SK-N-SH (cell line): Measurements from ENCODE around the gene MATN1. TPM values are rescaled to one million over a fixed set of nuclear protein-coding genes. Genes with fewer than 3 reads are reported as not detected.

ENCODE experiments used
- CTCF ChIA-PET: fragments of 300-600, 350-600 bp; formaldehyde crosslinking; extraction: SDS; loops from one replicate; lab custom pipeline; 2021; lab: Yijun Ruan, JAX
- POLR2A ChIA-PET: fragments of 350-600 bp; sonication (Branson Sonifier 250); formaldehyde crosslinking; extraction: SDS; loops from one replicate; lab custom pipeline; 2020; ENCODE audit warnings: antibody characterized with exemption, inconsistent platforms; lab: Yijun Ruan, JAX
- DNase-seq: peaks from one replicate; pipeline ENCODE4 v3.0.0; 2012
- H2AFZ ChIP-seq: fragments of 200-600 bp; sonication (generic); 2 replicates; pipeline ENCODE4 v1.8.1; 2016; ENCODE audit warnings: antibody characterized with exemption, mild to moderate bottlenecking, low read depth
- H3F3A ChIP-seq: fragments of 200-600 bp; sonication (generic); replicated peaks from 2 replicates; pipeline ENCODE3; 2016; ENCODE audit warnings: antibody characterized with exemption, mild to moderate bottlenecking; ENCODE audit not compliant: insufficient read depth
- H3K27ac ChIP-seq, 2 experiments: fragments of 200-500 bp in 1 of 2; fragments of 200-600 bp in 1 of 2; sonication (Bioruptor generic) in 1 of 2; sonication (generic), shearing (Covaris generic) in 1 of 2; 2 replicates each; pipeline versions ENCODE4 v1.5.1 to v1.6.1; 2014 to 2016; ENCODE audit warnings: low read depth in 2 of 2, inconsistent platforms in 1 of 2, low read length in 1 of 2, mild to moderate bottlenecking in 1 of 2, mixed read lengths in 1 of 2
- H3K27me3 ChIP-seq: fragments of 200-600 bp; sonication (generic), shearing (Covaris generic); 2 replicates; pipeline ENCODE4 v1.6.1; 2016; ENCODE audit warnings: mixed run types; ENCODE audit not compliant: insufficient read depth
- H3K36me3 ChIP-seq, 2 experiments: fragments of 200-500 bp in 1 of 2; fragments of 200-600 bp in 1 of 2; sonication (Bioruptor generic) in 1 of 2; sonication (generic) in 1 of 2; replicated peaks in 1 of 2; 2 replicates each; pipeline versions ENCODE3 to v1.5.1; 2014 to 2016; ENCODE audit warnings: low read length in 1 of 2, mild to moderate bottlenecking in 1 of 2; ENCODE audit not compliant: insufficient read depth in 2 of 2, control insufficient read depth in 1 of 2
- H3K4me1 ChIP-seq, 2 experiments: fragments of 200-500 bp in 1 of 2; fragments of 200-600 bp in 1 of 2; sonication (Bioruptor generic) in 1 of 2; sonication (generic), shearing (Covaris generic) in 1 of 2; 2 replicates each; pipeline versions ENCODE4 v1.5.1 to v1.6.1; 2014 to 2016; ENCODE audit warnings: low read depth in 1 of 2, low read length in 1 of 2, mixed run types in 1 of 2; ENCODE audit not compliant: insufficient read depth in 2 of 2, control insufficient read depth in 1 of 2
- H3K4me2 ChIP-seq: fragments of 200-600 bp; sonication (generic), shearing (Covaris generic); 2 replicates; pipeline ENCODE4 v1.6.1; 2017; ENCODE audit warnings: mixed run types
- H3K4me3 ChIP-seq, 2 experiments: fragments of 200-500 bp in 1 of 2; fragments of 200-600 bp in 1 of 2; sonication (Bioruptor generic) in 1 of 2; sonication (generic), shearing (Covaris generic) in 1 of 2; 2 replicates each; pipeline versions ENCODE4 v1.5.1 to v1.8.1; 2014 to 2016; ENCODE audit warnings: low read depth in 2 of 2, inconsistent platforms in 1 of 2, low read length in 1 of 2, mild to moderate bottlenecking in 1 of 2, mixed read lengths in 1 of 2, moderate library complexity in 1 of 2
- H3K79me2 ChIP-seq: fragments of 200-600 bp; sonication (generic); 2 replicates; pipeline ENCODE4 v1.8.1; 2017; ENCODE audit warnings: mild to moderate bottlenecking; ENCODE audit not compliant: insufficient read depth
- H3K9ac ChIP-seq: fragments of 200-600 bp; sonication (generic); 2 replicates; pipeline ENCODE4 v1.6.1; 2017; ENCODE audit warnings: mixed run types
- H3K9me2 ChIP-seq: fragments of 200-600 bp; sonication (generic); 2 replicates; pipeline ENCODE4 v1.6.1; 2017; ENCODE audit warnings: mixed run types
- H3K9me3 ChIP-seq: fragments of 200-600 bp; sonication (generic); 2 replicates; pipeline ENCODE4 v1.6.1; 2017; ENCODE audit warnings: mixed run types, mild to moderate bottlenecking, moderate library complexity
- H4K20me1 ChIP-seq: fragments of 200-600 bp; sonication (generic); 2 replicates; pipeline ENCODE4 v1.6.1; 2017; ENCODE audit warnings: mild to moderate bottlenecking, mixed run types; ENCODE audit not compliant: insufficient read depth
- CHD2 ChIP-seq: fragments of 150-350 bp; IDR thresholded peaks from 2 replicates; pipeline ENCODE4 v1.6.1; 2018; ENCODE audit warnings: low read length; ENCODE audit not compliant: partially characterized antibody
- FOXJ3 ChIP-seq: sonication (generic); formaldehyde crosslinking; IDR thresholded peaks from 2 replicates; pipeline ENCODE4 v1.5.1; 2020; ENCODE audit warnings: mild to moderate bottlenecking, missing genetic modification reagents
- FOXM1 ChIP-seq: IDR thresholded peaks from 2 replicates; pipeline ENCODE4 v1.4.0; 2012; ENCODE audit warnings: low read depth, mild to moderate bottlenecking
- MAX ChIP-seq: IDR thresholded peaks from 2 replicates; pipeline ENCODE4 v1.4.0; 2012; ENCODE audit warnings: low read depth
- MEF2A ChIP-seq: IDR thresholded peaks from 2 replicates; pipeline ENCODE4 v1.4.0; 2012; ENCODE audit warnings: low read depth, borderline replicate concordance
- MXI1 ChIP-seq: IDR thresholded peaks from 2 replicates; pipeline ENCODE4 v1.6.1; 2012; ENCODE audit warnings: mild to moderate bottlenecking, low read depth, low read length, improper control_type of control experiment
- RCOR1 ChIP-seq: fragments of 150-350 bp; IDR thresholded peaks from 2 replicates; pipeline ENCODE4 v1.6.1; 2017; ENCODE audit warnings: antibody characterized with exemption, low read length
- REST ChIP-seq: IDR thresholded peaks from 2 replicates; pipeline ENCODE4 v1.6.1; 2012; ENCODE audit warnings: mild to moderate bottlenecking, low read depth, low read length, moderate library complexity
- SIN3A ChIP-seq: IDR thresholded peaks from 2 replicates; pipeline ENCODE4 v1.6.1; 2012; ENCODE audit warnings: low read depth, mild to moderate bottlenecking, low read length, moderate library complexity, borderline replicate concordance
- TAF1 ChIP-seq: IDR thresholded peaks from 2 replicates; pipeline ENCODE4 v1.6.1; 2012; ENCODE audit warnings: low read depth, mild to moderate bottlenecking, low read length, moderate library complexity, borderline replicate concordance
- TCF12 ChIP-seq: IDR thresholded peaks from 2 replicates; pipeline ENCODE4 v1.4.0; 2012
- TEAD4 ChIP-seq: IDR thresholded peaks from 2 replicates; pipeline ENCODE4 v1.4.0; 2012; ENCODE audit warnings: mild to moderate bottlenecking, borderline replicate concordance; ENCODE audit not compliant: insufficient read depth
- USF1 ChIP-seq: IDR thresholded peaks from 2 replicates; pipeline ENCODE4 v1.4.0; 2012; ENCODE audit warnings: low read depth, borderline replicate concordance
- USF2 ChIP-seq: fragments of 150-350 bp; IDR thresholded peaks from 2 replicates; pipeline ENCODE4 v1.6.1; 2017; ENCODE audit warnings: antibody characterized with exemption, low read length, low read depth, borderline replicate concordance
- ZBTB33 ChIP-seq: IDR thresholded peaks from 2 replicates; pipeline ENCODE4 v1.4.0; 2012; ENCODE audit warnings: low read depth, borderline replicate concordance
- WGBS: methylation state at CpG from one replicate; pipeline ENCODE4 v1.1.6; 2017; ENCODE audit warnings: low lambda C conversion rate; 5-methylcytosine and 5-hydroxymethylcytosine counted together
- polyA plus RNA-seq, 3 experiments: library from polyadenylated mRNA; depleted of rRNA; stranded (reverse); fragments of >200 nt; gene quantifications; 2 replicates each; pipeline ENCODE4 v1.2.3, GENCODE V29; 2012

The MATN1 gene
- polyA plus RNA-seq, 1 of the 3 experiments (the other 2 are of a cell fraction), result 0.23 TPM

- POLR2A ChIA-PET, result no interaction called here
- H3K4me2 ChIP-seq, result no peak overlapping the region
- no peak overlapping the region for H3K4me3 ChIP-seq
- no peaks in the 10 kb centered on the region for H4K20me1 ChIP-seq
- H3K79me2 ChIP-seq, result no peaks in the 10 kb centered on the region
- H3K27ac ChIP-seq, result no peak overlapping the region
- H2AFZ ChIP-seq, result no peak overlapping the region
- H3K9ac ChIP-seq, result no peak overlapping the region
- no peaks in the 10 kb centered on the region for H3K27me3 ChIP-seq
- TF ChIP-seq TAF1 (no peak), CHD2 (no peak), USF1 (no peak), REST (no peak), USF2 (no peak), FOXJ3 (CRISPR knock-in tag) (no peak), TEAD4 (no peak), MEF2A (no peak), MXI1 (no peak), MAX (no peak), RCOR1 (no peak), FOXM1 (no peak), TCF12 (no peak), ZBTB33 (no peak), SIN3A (no peak)
- peaks cover 5% of the 10 kb centered on the region for H3F3A ChIP-seq
- no peaks in the 10 kb centered on the region for H3K9me2 ChIP-seq
- peaks cover 3 to 6% of the 10 kb centered on the region in 2 experiments; a peak in 3 of 4 replicates for H3K4me1 ChIP-seq
- CTCF ChIA-PET, result interaction anchor here (0.7 to 14.9 kb wide), 5 partner anchors 7 to 1365 kb away, joined by 4 to 377 read pairs (median 32); no protein-coding TSS in a partner anchor
- WGBS, result 84% methylated on average over 7 of the region's 7 CpGs
- DNase-seq, result no peak
- H3K36me3 ChIP-seq, result peaks cover 0 to 9% of the 10 kb centered on the region in 2 experiments
- H3K9me3 ChIP-seq, result no peaks in the 10 kb centered on the region
Measured at GRCh38 chr1:30726236-30726635, 2.9 kb upstream of the MATN1 start.
